GM19025 (cell line): ENCODE measurements around the gene MIDN.
A peak's percentile ranks its signal among the peaks of the same experiment; 100 is the strongest.
"Not testable (repeated sequence)": the region's sequence is repeated elsewhere in the genome, so short reads cannot be mapped to it uniquely, and the experiment has no call there.

ENCODE experiments used
- ATAC-seq: cut with Tn5 transposase; IDR thresholded peaks from one replicate; pipeline ENCODE4 v1.9.1; 2021; ENCODE audit warnings: mild to moderate bottlenecking, low read depth, moderate library complexity; ENCODE audit not compliant: unreplicated experiment

Gene MIDN

GRCh38 chr19:1248139-1248785, at the start of gene MIDN:
Gene MIDN, plus strand, starts transcription at chr19:1248583. Its CDS starts 1,714 bp downstream, at chr19:1250297.
- peak; percentile 12 for ATAC-seq

GRCh38 chr19:1199531-1199930, 48.9 kb upstream of the MIDN start:
- ATAC-seq: no peak

GRCh38 chr19:1200614-1201013, 47.8 kb upstream of the MIDN start:
- not testable (repeated sequence) for ATAC-seq

- peak; percentile 91 for ATAC-seq
Measured at GRCh38 chr19:1205114-1206099, 43.0 kb upstream of the MIDN start, which contains the start of gene STK11. Gene STK11, plus strand, starts transcription at chr19:1205778. Its CDS starts 1,136 bp downstream, at chr19:1206914.

GRCh38 chr19:1206150-1206863, 42.1 kb upstream of the MIDN start:
- ATAC-seq: no peak

GRCh38 chr19:1206864-1207450, 41.4 kb upstream of the MIDN start:
- no peak for ATAC-seq

- ATAC-seq: not testable (repeated sequence)
Measured at GRCh38 chr19:1208830-1209229, 39.6 kb upstream of the MIDN start.

GRCh38 chr19:1210227-1210538, 38.2 kb upstream of the MIDN start:
- ATAC-seq: no peak

GRCh38 chr19:1211494-1212234, 36.7 kb upstream of the MIDN start:
- ATAC-seq: no peak

- ATAC-seq: no peak
Measured at GRCh38 chr19:1213391-1214286, 34.7 kb upstream of the MIDN start.

GRCh38 chr19:1214299-1214861, 34.0 kb upstream of the MIDN start:
- no peak for ATAC-seq

- ATAC-seq: no peak
Measured at GRCh38 chr19:1214862-1215731, 33.3 kb upstream of the MIDN start.

- no peak for ATAC-seq
Measured at GRCh38 chr19:1216756-1217155, 31.6 kb upstream of the MIDN start.

- ATAC-seq: no peak
Measured at GRCh38 chr19:1217366-1217765, 31.0 kb upstream of the MIDN start.

- ATAC-seq: no peak
Measured at GRCh38 chr19:1218751-1219567, 29.4 kb upstream of the MIDN start.

GRCh38 chr19:1219786-1220476, 28.5 kb upstream of the MIDN start:
- ATAC-seq: no peak
